Measurements from ENCODE around the gene DSTYK. TPM values are rescaled to one million over a fixed set of nuclear protein-coding genes. Genes with fewer than 3 reads are reported as not detected.

The DSTYK gene
- total RNA-seq, 2 experiments from 2014 or later: 13.9 to 15.3 TPM

GRCh38 chr1:205187420-205187819 lies 24.1 kb downstream of the DSTYK start:
- Histone ChIP-seq H3K27ac (ENCODE audit: low read depth in 1 of 2, low read length in 2 of 2) (no peak overlapping the region), H3K36me3 (ENCODE audit: insufficient read depth, low read length) (peaks cover 22% of the 10 kb centered on the region), H3K27me3 (ENCODE audit: control insufficient read depth in 1 of 2, insufficient read depth in 2 of 2, low read length in 2 of 2) (no peaks in the 10 kb centered on the region), H3K4me3 (ENCODE audit: low read length) (no peak overlapping the region), H3K9me3 (ENCODE audit: control insufficient read depth in 1 of 2, insufficient read depth in 1 of 2, low read length in 2 of 2) (no peaks in the 10 kb centered on the region), H3K4me1 (ENCODE audit: insufficient read depth, low read length) (peaks cover 13% of the 10 kb centered on the region)
- no peaks in the 10 kb centered on the region for H3K9me3 Mint-ChIP-seq
- no peak overlapping the region for H3K4me3 Mint-ChIP-seq
- peaks cover 48% of the 10 kb centered on the region for H3K36me3 Mint-ChIP-seq (ENCODE audit: low read depth)
- intact Hi-C loops (cut with DNase I, micrococcal nuclease): no loop called here
- DNase-seq (no peak), ATAC-seq (ENCODE audit: poor library complexity) (no peak)
- TF ChIP-seq CTCF (IDR thresholded peaks at IDR 0.05): no peak
- H3K4me1 Mint-ChIP-seq (ENCODE audit: low read depth): peaks cover 74% of the 10 kb centered on the region
- H3K27ac Mint-ChIP-seq: no peak overlapping the region
- no peaks in the 10 kb centered on the region for H3K27me3 Mint-ChIP-seq
- CTCF ChIA-PET: no interaction called here
- POLR2A ChIA-PET: no interaction called here

- Mint-ChIP-seq H3K27me3 (no peaks in the 10 kb centered on the region), H3K4me3 (no peak overlapping the region), H3K27ac (no peak overlapping the region), H3K9me3 (no peaks in the 10 kb centered on the region), H3K36me3 (ENCODE audit: low read depth) (peaks cover 48% of the 10 kb centered on the region), H3K4me1 (ENCODE audit: low read depth) (peaks cover 72% of the 10 kb centered on the region)
- DNase-seq (no peak), ATAC-seq (ENCODE audit: poor library complexity) (no peak)
- H3K27ac ChIP-seq (ENCODE audit: low read depth in 1 of 2, low read length in 2 of 2): no peak overlapping the region
- H3K4me3 ChIP-seq (ENCODE audit: low read length): no peak overlapping the region
- no peaks in the 10 kb centered on the region for H3K27me3 ChIP-seq (ENCODE audit: control insufficient read depth in 1 of 2, insufficient read depth in 2 of 2, low read length in 2 of 2)
- no peak for TF ChIP-seq CTCF (IDR thresholded peaks at IDR 0.05)
- peaks cover 27% of the 10 kb centered on the region for H3K36me3 ChIP-seq (ENCODE audit: insufficient read depth, low read length)
- intact Hi-C loops (cut with DNase I, micrococcal nuclease): no loop called here
- H3K4me1 ChIP-seq (ENCODE audit: insufficient read depth, low read length): peaks cover 13% of the 10 kb centered on the region
- H3K9me3 ChIP-seq (ENCODE audit: control insufficient read depth in 1 of 2, insufficient read depth in 1 of 2, low read length in 2 of 2): no peaks in the 10 kb centered on the region
- ChIA-PET POLR2A (interaction anchor here (0.6 kb wide), 1 partner anchor 12 kb away, joined by 4 read pairs; no protein-coding TSS in a partner anchor), CTCF (no interaction called here)
Measured at GRCh38 chr1:205186191-205186590, 25.3 kb downstream of the DSTYK start.

- no peak overlapping the region for H3K27ac ChIP-seq (ENCODE audit: low read depth in 1 of 2, low read length in 2 of 2)
- Mint-ChIP-seq H3K4me1 (ENCODE audit: low read depth) (peaks cover 50% of the 10 kb centered on the region), H3K9me3 (no peaks in the 10 kb centered on the region), H3K27ac (peak overlapping the region; percentile 10), H3K27me3 (no peaks in the 10 kb centered on the region), H3K4me3 (no peak overlapping the region), H3K36me3 (ENCODE audit: low read depth) (peaks cover 64% of the 10 kb centered on the region)
- TF ChIP-seq CTCF (IDR thresholded peaks at IDR 0.05): no peak
- DNase-seq (no peak), ATAC-seq (ENCODE audit: poor library complexity) (no peak)
- ChIA-PET CTCF (no interaction called here), POLR2A (interaction anchor here (0.6 kb wide), 1 partner anchor 861 kb away, joined by 3 read pairs; no protein-coding TSS in a partner anchor)
- H3K36me3 ChIP-seq (ENCODE audit: insufficient read depth, low read length): peaks cover 30% of the 10 kb centered on the region
- H3K4me1 ChIP-seq (ENCODE audit: insufficient read depth, low read length): peaks cover 13% of the 10 kb centered on the region
- H3K9me3 ChIP-seq (ENCODE audit: control insufficient read depth in 1 of 2, insufficient read depth in 1 of 2, low read length in 2 of 2): no peaks in the 10 kb centered on the region
- no peaks in the 10 kb centered on the region for H3K27me3 ChIP-seq (ENCODE audit: control insufficient read depth in 1 of 2, insufficient read depth in 2 of 2, low read length in 2 of 2)
- H3K4me3 ChIP-seq (ENCODE audit: low read length): no peak overlapping the region
- intact Hi-C loops (cut with DNase I, micrococcal nuclease): no loop called here
Measured at GRCh38 chr1:205183676-205184335, 27.7 kb downstream of the DSTYK start.

Measured in CD4-positive, alpha-beta T cell (primary cell).